ENCODE measurements around the gene SDSL.

The SDSL gene

GRCh38 chr12:113485330-113485729, 63.1 kb downstream of the SDSL start:
- no peak for TF ChIP-seq CTCF (conservative IDR thresholded peaks at IDR 0.05; ENCODE audit: low read depth, low read length)
- Histone ChIP-seq H2AFZ (ENCODE audit: low read depth) (no peak overlapping the region), H4K20me1 (ENCODE audit: insufficient read depth) (no peaks in the 10 kb centered on the region), H3K4me3 (IDR thresholded peaks at IDR 0.05; ENCODE audit: insufficient read depth, low read depth, low read length) (no peak overlapping the region), H3K27ac (no peak overlapping the region), H3K4me1 (ENCODE audit: low read depth, poor library complexity, severe bottlenecking) (no peaks in the 10 kb centered on the region), H3K27me3 (ENCODE audit: insufficient read depth, low read depth) (no peaks in the 10 kb centered on the region), H3K9ac (no peak overlapping the region), H3K4me2 (no peak overlapping the region), H3K79me2 (ENCODE audit: insufficient read depth, low read depth) (no peaks in the 10 kb centered on the region), H3K36me3 (ENCODE audit: insufficient read depth) (no peaks in the 10 kb centered on the region)

GRCh38 chr12:113486722-113487121, 64.5 kb downstream of the SDSL start:
- Histone ChIP-seq H3K4me2 (no peak overlapping the region), H3K4me1 (ENCODE audit: low read depth, poor library complexity, severe bottlenecking) (no peaks in the 10 kb centered on the region), H3K36me3 (ENCODE audit: insufficient read depth) (no peaks in the 10 kb centered on the region), H2AFZ (ENCODE audit: low read depth) (no peak overlapping the region), H3K4me3 (IDR thresholded peaks at IDR 0.05; ENCODE audit: insufficient read depth, low read depth, low read length) (no peak overlapping the region), H3K9ac (no peak overlapping the region), H3K79me2 (ENCODE audit: insufficient read depth, low read depth) (no peaks in the 10 kb centered on the region), H3K27ac (no peak overlapping the region), H4K20me1 (ENCODE audit: insufficient read depth) (no peaks in the 10 kb centered on the region), H3K27me3 (ENCODE audit: insufficient read depth, low read depth) (no peaks in the 10 kb centered on the region)
- no peak for TF ChIP-seq CTCF (conservative IDR thresholded peaks at IDR 0.05; ENCODE audit: low read depth, low read length)

Data from KMS-11 (cell line).